ENCODE results near the gene YIF1A.

Gene YIF1A

DNA sequence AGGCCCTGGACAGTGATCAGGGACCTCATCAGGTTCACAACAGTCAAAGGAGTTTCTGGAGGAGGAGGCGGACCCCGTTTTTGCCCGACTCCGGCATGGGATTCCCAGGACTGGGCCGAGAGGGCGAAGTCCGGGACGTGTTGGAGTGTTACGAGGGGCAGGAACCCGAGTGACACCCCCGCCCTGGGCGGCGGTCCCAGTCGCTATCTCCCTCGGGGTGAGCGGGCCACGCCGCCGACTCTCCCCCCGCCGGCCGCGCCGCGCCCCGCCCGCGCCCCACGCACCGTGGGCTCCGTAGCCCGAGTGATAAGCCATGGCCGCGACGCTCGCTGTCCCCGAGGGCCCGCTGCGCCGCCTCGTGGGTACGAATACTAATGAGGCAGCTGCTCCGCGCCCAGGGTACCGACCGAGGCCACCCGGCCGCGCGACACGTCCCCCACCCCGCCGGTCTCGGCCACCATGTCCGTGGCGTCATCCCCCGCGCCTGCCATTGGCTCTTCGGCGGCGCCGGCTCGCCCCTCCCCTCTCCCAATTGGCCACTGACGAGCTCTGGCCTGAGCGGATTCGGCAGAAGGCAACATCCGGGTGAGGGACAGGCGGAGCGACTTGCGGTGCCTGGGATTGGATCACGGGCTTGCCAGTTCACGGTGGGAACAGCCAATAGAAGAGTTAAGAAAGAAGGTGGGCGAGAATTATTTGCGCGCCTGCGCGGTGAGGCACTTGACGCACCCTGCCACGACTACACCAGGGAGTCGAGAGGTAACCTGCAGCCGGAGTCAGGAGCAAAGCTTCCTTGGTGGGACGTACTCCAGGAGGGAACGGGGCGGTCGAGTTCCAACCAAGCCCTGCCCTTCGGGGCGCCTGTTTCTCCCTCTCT lies at the start of gene YIF1A:
Gene YIF1A (minus strand): TSS at position 473 of the 877 bp plus-strand sequence. CDS start 158 bp downstream, at position 315.
- peak; percentile 80 to 100 (median 99) for DNase-seq

GRCh38 chr11:66337103-66337899 lies 48.4 kb upstream of the YIF1A start:
- DNase-seq, result peak in 1 of 56 donors; percentile 38

DNA sequence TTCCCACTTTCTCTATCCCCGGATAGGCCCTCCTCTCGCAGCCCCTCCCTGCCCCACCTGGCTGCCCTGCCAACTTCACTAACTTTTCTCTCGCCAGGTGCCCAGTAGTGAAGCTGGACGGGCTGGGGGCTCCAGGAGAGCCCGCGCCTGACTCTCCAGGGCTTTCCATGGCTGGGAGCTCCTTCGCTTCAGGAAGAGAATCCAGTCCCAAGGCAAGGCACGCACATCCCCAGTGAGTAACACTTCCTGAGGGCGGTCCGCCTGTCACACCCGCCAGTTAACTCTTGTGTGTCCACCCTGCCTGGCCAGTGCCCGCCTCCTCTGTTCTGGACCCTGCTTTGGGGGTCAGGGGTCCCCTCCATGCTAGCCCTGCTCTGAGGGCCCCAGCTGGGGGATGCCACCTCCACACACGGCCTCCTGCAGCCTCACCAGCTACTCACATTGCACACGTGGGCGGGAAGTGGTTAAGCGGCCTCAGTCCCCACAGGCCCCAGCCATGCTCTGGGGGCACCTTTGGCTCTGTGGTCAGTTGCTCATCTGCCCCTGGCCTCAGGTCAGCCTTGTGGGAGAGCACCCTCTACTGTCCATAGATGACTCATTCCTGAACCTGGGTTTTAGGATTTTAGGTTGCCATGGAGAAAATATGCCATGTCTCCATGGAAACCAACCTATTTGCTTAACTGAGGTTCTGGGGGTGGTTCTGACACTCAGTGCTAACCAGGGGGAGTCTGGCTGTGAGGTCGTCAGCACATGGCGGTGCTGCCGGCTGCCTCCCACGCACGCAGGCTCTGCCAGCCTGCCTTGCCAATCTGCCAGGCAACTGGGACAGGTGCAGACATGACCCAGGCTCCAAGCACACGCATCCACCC lies 47.5 kb upstream of the YIF1A start, which contains the start of gene RIN1:
Gene RIN1 (minus strand): TSS at position 201 of the 869 bp plus-strand sequence. CDS start 32 bp downstream, at position 169.
- peak in 39 of 56 donors; percentile 8 to 86 (median 53) for DNase-seq

DNA sequence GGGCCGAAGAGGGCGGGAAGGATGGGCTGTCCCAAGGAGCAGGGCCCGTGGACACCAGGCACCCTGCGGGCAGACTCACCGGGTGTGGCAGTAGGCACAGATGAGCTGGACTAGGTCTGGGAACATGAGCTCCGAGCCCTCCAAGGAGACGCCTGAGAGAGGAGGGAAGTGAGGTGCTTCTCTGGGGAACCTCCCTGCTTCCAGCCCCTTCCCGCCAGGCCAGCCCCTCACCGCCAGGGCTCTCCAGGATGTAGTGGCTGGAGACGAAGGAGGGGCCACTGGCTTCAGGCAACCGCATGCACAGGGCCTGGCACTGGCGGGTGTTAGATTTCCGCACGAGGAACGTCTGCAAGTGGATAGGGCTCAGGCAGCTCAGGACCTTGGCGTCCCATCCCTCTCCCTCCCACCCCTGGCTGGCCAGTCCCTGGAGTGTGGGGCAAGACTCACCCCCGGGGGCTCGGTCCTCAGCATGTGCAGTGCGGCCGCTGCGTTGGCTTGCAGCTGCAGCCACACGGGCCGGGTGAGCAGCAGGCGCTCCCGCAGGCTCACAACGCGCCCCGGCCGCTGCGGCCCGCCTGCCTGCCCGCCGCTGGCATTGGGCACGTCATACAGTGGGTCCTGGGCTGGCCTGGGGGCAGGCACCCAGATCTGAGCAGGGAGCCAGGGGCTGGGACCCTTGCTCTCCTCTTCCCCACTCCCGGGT lies 46.7 kb upstream of the YIF1A start:
- no peak for DNase-seq

- no peak for DNase-seq
Measured at GRCh38 chr11:66334605-66335442, 45.9 kb upstream of the YIF1A start.

GRCh38 chr11:66333896-66334604 lies 45.1 kb upstream of the YIF1A start:
- no peak for DNase-seq

DNA sequence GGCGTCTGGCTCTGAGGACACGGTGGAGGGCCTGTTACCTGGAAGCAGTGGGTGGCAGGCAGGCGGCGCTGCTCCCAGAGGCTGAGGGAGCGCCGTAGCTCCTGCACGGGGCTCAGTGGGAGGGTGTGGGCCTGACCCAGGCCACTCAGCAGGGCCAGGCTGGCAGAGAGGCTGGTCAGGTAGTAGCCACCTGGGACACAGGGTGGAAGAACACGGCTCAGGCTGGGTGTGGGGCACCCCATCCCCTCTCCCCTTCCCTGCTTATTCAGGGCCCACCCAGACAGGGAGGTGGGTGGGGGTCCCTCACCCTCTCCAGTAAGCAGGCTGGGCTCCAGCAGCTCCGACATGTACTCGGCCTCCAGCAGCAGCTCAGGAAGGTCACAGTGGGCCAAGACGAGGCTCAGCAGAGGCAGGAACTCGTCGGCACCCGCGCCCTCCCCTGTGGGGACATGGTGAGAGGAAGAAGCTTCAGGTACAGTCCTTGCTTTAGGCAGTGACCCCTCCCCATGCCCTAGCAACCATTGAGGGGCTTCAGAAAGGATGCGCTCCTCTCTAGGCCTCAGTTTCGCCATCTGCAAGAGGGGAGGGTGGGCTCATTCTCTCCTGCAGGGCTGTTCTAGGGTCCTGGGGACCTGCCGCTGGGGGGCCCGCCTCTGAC lies 44.4 kb upstream of the YIF1A start:
- DNase-seq, result no peak

DNA sequence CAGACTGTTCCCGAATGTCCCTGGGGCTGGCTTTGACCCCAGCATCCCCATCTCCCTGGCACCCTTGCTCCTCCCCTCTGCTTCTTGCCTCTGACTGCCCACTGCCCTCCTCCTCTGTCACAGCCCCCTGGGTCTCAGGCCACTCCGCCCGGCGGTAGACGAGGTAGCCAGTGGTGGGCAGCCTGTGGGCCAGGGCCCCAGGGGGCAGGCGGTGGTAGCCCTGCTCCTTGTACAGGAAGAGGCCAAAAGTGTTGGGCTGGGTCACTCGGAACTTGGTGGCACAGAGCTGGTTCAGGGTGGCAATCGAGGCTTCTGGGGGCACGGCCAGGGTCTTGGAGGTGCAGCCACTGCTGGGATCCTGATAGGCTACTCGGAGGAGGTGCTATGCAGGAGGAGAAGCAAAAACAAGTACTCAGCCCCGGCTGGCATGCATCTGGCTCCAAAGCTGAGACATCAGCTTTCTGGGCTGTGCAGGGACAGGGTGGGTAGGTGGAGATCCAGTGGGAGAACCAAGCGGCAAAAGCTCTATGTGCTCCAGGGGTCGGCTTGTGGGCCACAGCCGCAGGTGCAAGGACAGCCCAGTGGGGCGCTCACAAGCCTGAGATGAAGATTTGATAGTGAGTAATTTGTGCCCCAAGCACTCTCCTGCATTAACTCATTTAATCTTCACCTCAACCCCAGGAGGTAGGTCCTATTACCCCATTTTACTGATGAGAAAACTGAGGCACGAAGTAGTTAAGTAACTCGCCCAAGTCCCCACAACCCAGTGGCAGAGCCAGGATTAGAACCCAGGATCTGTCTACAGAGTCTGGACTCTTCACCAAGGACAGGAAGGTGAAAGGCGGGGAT lies 43.7 kb upstream of the YIF1A start:
- DNase-seq, result no peak

- no peak for DNase-seq
Measured at GRCh38 chr11:66331542-66332370, 42.8 kb upstream of the YIF1A start.

DNA sequence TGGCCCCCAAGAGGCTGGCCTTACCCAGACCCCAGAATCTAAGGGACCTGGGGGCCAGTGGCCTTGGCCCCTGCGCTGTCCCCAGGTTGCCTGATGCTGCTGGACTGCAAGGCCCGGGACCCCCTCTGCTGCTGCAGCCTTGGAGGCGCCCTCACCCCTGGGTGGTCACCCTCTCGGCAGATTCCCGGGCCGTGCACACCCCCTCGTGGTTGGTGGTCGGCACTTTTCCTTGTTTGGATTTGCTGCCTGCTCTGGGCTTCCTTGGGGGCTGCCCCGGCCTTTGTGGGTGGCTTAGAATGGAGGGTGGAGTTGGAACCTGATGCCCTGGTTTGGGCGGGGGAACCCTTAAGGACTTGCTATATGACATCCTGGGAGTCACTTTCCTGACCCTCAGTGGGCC lies 42.0 kb upstream of the YIF1A start:
- DNase-seq, result no peak

DNA sequence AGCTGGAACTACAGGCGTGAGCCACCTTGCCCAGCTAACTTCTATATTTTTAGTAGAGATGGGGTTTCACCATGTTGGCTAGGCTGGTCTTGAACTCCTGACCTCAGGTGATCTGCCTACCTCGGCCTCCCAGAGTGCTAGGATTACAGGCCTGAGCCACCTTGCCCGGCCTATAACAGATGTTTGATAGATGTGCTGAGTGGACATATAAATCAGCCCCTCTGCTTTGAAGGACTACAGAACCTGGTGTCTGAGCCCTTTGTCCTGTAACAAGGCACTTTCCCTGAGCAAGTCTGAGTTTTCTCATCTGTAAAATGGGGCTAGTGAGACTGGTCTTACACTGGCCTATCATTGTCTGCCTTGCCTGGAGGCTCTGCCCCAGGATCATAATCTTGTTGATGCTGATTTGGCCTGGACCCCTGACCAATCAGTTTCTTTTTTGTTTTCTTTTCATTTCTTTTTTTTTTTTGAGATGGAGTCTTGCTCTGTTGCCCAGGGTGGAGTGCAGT lies 40.3 kb upstream of the YIF1A start:
- no peak for DNase-seq

GRCh38 chr11:66328302-66329144 lies 39.6 kb upstream of the YIF1A start:
- peak in 50 of 56 donors; percentile 10 to 82 (median 56) for DNase-seq

GRCh38 chr11:66328031-66328301 lies 39.0 kb upstream of the YIF1A start:
- DNase-seq, result no peak

- DNase-seq, result no peak
Measured at GRCh38 chr11:66327171-66328030, 38.5 kb upstream of the YIF1A start.
